Measurements from ENCODE around the gene ALPL.
A peak's percentile ranks its signal among the peaks of the same experiment; 100 is the strongest.
"Not testable (repeated sequence)": the region's sequence is repeated elsewhere in the genome, so short reads cannot be mapped to it uniquely, and the experiment has no call there.

The ALPL gene

GRCh38 chr1:21563971-21564370 is 54.7 kb downstream of the ALPL start:
- DNase-seq, result no peak

DNA sequence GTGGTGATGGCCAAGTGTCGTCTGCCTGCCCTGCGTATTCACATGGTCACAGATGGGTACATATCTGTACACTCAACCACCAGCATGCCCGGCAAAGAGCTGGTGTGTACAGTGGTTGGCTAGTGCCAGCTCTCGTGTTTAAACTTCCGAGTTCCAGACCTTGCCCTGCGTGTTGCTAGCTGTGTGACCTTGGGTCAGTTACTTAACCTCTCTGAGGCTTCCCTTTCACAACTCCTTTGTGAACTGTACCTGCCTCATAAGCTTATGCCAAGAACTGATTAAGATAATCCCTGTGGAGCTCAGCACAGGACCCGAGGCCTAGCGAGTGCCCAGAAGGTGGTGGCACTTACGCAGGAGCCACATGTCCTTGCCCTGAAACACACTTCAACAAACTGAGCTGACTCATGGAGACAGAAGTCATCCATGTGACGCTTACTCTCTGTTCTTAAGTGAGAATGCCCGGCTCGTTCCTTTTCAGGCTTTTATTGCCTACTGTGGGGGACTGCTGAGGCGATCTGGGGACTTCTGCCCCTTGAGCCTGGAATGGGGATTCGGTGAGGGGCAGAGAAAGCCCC is 55.4 kb downstream of the ALPL start:
- DNase-seq, result no peak

DNA sequence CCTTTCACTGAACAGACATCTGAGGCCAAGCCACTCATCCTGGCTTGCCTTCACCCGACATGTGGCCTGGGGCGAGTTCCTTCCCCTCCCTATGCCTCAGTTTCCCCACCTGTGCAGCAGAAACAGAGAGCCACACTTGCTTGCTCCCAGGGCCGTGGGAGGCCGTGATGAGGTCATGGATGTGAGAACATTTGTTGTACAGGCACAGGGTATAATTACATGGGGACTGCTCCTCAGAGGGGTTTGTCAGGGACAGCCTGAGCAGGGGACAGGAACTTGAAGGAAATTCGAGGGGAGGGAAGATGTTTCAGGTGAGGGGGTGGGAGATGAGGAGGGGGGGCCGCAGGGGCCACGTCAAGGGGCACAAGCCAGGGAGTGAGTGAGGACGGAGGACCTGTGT is 56.1 kb downstream of the ALPL start:
- DNase-seq, result no peak

DNA sequence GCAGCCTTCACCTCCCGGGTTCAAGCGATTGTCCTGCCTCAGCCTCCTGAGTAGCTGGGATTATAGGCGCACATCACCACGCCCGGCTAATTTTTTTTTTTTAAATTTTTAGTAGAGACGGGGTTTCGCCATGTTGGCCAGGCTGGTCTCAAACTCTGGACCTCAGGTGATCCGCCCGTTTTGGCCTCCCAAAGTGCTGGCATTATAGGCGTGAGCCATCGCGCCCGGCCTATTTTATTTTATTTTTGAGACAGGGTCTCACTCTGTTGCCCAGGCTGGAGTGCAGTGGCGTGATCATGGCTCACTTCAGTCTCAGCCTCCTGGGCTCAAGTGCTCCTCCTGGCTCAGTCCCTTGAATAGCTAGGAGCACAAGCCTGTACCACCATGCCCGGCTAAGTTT is 57.1 kb downstream of the ALPL start:
- DNase-seq, result not testable (repeated sequence)

DNA sequence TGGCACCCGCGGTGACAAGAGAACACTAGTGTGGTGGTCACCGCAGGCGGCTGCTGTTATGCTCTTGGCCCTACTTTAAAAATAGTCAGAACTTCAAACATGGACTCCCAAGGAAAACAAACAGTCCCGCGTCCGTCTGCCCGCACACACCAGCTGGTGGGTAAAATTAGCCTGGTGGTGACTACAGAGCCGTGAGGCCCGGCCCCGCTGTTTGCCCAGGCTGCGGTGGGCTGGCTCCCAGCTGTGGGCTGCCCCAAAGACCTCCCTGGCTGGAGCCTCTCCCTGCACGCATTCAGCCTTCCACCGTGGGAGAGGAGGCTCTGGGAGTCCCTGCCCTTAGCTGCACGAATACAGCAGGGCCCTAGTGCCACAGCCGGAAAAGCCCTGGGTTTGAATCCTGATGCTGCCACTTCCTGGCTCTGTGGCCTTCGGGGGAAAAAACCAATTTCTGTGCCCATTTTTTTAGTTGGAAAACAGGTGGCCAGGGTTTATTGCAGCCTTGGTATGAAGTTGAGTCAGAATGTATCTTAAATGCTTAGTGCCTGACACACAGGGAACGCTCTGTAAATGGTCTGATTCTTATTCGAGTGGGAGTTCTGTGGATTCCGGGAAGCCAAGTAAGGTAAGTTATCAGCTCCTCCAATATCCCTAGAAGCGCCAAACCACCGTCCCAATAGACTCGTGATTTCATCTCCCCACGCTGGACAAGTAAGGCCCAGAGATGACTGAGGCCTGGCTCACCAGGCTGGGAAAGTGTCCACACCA is 58.2 kb downstream of the ALPL start:
- DNase-seq, result no peak

DNA sequence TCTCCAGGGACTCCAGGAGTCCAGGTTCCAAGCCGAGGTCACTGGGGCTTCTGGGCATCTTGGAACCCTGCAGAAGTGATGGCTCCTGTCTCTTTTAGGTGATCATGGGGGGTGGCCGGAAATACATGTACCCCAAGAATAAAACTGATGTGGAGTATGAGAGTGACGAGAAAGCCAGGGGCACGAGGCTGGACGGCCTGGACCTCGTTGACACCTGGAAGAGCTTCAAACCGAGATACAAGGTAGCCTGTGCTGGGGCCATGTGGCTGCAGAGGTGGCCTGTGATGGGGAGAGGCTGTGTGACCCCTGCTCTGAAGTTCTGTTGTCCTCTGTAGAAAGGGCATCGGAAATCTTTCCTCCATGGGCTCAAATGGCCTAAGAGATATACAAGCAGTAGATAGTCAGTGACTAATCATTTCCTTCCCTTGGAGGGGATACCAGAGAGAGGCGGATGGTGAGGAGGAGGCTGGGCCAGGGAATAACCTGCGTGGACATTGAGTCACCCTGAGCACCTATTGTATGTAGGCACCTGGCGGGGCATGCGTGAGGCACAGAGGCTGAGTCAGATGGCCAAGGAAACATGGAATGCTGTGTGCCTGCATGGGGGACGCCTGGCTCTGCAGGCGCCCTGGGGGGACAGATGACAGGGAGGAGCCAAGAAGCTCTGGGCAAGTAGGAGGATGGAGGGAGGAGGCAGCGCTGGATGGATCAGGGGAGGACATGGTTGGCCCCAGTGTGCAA is 59.0 kb downstream of the ALPL start:
- no peak for DNase-seq

DNA sequence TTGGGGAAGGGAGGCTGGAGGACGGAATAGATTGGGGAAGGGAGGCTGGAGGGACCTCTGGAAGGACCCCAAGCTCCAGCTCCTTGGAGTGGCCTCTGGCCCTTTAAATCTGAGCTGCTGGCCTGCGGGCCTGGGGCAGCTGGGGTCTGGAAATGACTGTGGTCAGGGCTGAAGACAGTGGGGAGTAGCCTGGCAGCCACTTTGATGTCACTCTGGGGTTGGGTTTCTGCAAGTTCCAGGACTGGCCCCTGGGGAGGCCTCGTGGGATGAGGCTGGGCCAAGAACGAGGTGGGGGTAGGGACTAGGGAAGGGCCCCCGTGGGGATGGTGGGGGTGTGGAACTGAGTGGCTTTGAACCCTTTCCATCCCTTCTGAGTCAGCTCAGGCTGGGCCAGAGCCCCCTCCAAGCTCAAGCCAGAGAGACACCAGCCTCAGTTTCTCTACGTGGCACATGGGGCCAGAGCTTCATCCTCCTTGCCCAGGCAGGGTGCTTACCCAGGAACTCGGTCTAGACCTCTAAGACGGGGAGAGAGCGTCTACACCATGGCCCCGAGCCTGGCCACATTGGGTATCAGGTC is 59.7 kb downstream of the ALPL start:
- no peak for DNase-seq

DNA sequence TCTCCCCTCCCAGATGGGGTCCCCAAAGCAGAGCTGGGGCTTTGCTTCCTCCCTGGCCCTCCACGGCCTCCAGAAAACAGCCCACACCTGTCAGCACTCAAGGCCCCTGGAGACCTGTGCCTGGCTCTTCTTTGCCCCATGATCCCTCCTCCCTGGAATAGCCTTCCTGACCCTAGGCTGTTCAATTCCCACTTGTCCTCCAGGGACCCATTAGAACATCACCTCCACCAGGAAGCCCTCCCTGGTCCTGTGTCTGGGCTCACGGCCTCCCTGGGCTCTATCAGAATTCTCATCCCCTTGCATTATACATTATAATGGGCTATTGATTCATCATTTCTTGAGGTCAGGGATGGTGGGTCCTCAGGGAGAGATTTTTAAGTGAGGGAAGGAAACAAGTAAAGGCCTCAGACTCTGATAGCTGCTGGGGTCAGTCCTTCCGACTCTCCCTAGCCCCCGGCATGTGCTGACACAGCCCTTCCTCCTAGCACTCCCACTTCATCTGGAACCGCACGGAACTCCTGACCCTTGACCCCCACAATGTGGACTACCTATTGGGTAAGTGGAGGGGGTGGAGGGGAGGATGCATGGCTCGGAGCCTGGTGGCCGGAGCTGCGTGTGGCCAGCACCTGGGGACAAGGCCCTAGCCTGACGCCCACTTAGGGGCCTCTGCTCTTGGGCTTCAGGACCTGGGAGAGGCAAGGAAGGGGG is 60.8 kb downstream of the ALPL start:
- DNase-seq, result no peak

- no peak for DNase-seq
Measured at GRCh38 chr1:21570528-21570875, 61.3 kb downstream of the ALPL start.

GRCh38 chr1:21570885-21571284 is 61.7 kb downstream of the ALPL start:
- DNase-seq, result no peak

- DNase-seq, result no peak
Measured at GRCh38 chr1:21572221-21572620, 63.0 kb downstream of the ALPL start.

DNA sequence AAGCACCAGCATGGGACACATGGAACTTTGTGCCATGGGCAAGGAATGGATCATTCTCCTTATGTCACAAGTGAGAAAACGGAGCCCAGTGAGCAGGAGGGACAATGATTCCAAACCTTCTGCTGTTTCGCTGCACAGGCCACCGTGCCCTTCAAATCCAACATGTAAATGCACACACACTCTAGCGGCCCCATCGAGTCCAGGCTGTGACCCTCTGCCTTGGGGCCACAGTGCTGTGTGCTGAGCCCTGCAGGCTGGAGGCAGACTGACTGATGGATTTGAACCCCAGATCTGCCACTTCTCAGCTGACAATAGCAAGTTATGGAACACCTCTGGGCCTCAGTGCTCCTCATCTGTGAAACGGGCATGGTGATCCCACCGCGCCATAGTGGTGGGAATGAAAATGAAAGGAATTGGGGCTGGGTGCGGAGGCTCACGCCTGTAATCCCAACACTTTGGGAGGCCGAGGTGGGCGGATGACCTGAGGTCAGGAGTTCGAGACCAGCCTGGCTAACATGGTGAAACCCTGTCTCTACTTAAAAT is 63.6 kb downstream of the ALPL start:
- no peak for DNase-seq

DNA sequence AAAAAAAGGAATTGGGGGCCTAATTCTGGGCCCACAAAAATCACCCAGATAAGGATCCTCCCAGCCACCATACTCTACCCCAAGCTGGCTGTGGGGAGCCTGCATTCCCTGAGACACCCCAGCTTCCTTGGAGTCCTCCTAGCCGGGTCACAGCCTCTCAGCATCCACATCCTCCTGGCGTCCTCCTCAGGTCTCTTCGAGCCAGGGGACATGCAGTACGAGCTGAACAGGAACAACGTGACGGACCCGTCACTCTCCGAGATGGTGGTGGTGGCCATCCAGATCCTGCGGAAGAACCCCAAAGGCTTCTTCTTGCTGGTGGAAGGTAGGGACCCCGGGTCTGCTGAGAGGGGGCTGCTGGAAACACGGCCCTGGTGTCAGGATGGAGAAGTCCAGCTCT is 64.3 kb downstream of the ALPL start:
- no peak for DNase-seq

GRCh38 chr1:21573971-21574465 is 64.8 kb downstream of the ALPL start:
- DNase-seq, result peak; percentile 97

GRCh38 chr1:21574466-21575151 is 65.4 kb downstream of the ALPL start:
- DNase-seq, result peak; percentile 96

DNA sequence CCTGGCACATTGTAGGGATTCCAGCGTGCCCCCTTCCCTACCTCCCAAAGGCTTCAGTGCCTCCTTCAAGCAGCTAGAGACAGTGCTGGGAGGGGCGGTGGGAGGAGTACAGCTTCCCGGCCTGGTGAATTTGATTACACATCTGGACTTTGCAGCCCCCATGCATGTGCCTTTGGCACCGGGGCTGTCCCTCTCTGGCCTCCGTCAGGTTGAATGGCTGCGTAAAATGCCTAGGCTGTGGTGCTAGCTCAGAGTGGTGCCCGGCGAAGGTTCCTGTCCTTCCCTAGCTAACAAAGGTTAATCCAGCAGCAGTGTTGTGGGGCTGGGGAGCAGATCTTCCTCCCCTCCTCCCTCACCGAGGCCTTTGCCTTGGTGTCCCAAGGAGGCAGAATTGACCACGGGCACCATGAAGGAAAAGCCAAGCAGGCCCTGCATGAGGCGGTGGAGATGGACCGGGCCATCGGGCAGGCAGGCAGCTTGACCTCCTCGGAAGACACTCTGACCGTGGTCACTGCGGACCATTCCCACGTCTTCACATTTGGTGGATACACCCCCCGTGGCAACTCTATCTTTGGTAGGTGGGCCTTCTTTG is 66.2 kb downstream of the ALPL start:
- DNase-seq, result no peak

DNA sequence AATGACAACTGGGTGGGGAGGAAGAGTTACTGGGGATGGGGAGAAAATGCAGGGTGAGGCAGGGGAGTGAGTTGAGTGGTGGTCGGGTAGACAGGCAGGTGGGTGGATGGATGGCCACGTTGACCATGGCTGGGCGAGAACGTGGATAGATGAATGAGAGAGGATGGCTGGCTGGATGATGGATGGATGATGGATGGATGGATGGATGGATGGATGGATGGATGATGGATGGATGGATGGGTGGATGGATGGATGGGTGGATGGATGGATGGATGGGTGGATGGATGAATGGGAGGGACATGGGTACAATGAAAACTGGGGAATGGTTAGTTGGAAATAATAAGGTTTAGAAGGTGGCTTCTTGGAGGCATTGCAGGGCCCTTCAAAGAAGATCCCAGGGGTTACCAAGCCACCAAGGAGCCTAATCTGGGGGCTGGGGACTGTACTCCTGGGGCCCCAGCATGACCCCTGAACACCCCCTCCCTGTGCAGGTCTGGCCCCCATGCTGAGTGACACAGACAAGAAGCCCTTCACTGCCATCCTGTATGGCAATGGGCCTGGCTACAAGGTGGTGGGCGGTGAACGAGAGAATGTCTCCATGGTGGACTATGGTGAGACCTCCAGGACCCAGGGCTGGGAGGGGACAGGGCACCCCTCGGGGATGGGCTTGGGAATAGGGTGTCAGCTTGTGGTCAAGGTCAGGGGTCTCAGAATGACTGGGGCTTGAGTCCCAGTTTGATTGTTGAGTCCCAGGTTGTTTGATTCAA is 67.0 kb downstream of the ALPL start:
- DNase-seq, result no peak

DNA sequence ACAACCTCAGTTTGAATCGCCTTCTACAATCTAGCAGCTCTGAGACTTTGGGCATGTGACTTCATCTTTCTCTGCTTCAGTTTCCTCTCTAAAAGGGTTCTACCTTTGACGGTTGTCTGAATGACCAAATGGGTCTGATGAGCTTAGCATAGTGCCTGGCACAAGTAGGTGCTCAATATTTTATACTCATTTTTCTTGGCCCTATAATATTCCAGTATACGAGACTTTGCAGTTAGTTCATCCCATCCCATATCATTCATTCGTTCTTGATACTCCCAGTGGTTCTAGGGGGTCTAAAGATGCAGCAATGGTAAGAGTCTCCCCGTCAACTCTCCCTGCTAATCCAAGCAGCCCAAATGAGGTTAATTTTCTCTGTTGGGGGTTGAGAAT is 67.6 kb downstream of the ALPL start:
- DNase-seq, result no peak

GRCh38 chr1:21577324-21577723 is 68.1 kb downstream of the ALPL start:
- no peak for DNase-seq

GRCh38 chr1:21577933-21578332 is 68.7 kb downstream of the ALPL start:
- no peak for DNase-seq

DNA sequence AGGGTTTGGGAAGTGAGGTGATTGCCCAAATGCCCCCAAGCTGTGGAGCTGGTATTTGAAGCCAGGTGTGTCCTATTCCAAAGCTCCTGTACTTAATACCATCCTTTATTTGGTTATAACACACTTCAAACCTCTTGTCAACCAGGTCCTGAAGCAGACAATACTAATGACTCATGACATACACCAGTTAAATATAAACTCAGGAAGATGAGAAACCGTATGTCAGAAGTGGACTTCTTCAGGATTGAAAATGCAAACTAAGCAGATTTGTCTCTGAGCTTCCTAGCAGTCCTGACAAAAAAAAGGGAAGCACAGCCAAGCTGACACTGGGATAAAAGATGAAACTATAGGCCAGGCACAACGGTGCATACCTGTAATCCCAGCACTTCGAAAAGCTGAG is 70.6 kb downstream of the ALPL start:
- peak; percentile 57 for DNase-seq
